ENCODE data around the gene ENTPD6. TPM values are rescaled to one million over a fixed set of nuclear protein-coding genes. Genes with fewer than 3 reads are reported as not detected.

Gene ENTPD6
- polyA plus RNA-seq, 5 donors: 41.5 to 57.3 (median 43.3) TPM

- DNase-seq: no peak
Observed at GRCh38 chr20:25207149-25207959, 11.8 kb downstream of the ENTPD6 start.

- DNase-seq: no peak
Observed at GRCh38 chr20:25207960-25208534, 12.5 kb downstream of the ENTPD6 start.

GRCh38 chr20:25209400-25209799 lies 13.9 kb downstream of the ENTPD6 start:
- DNase-seq: no peak

DNA sequence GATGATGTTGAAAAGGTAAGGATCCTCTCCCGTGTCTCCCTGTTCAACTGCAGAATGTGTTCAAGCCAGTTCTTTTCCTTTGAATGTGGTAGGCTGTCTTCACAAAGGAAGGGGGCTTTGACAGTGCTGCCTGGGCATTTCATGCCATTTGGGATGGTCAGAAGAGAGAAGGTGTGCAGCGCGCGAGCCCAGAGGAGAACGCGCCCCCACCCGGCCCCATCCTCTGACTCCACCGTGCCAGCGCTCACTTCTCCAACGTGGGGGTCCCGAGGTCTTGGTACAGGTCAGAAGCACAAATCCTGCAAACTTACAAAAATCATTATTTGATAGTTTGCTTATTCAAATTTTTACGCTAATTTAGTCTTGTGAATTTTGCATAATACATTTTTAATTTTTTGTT lies 14.4 kb downstream of the ENTPD6 start:
- DNase-seq: no peak

DNA sequence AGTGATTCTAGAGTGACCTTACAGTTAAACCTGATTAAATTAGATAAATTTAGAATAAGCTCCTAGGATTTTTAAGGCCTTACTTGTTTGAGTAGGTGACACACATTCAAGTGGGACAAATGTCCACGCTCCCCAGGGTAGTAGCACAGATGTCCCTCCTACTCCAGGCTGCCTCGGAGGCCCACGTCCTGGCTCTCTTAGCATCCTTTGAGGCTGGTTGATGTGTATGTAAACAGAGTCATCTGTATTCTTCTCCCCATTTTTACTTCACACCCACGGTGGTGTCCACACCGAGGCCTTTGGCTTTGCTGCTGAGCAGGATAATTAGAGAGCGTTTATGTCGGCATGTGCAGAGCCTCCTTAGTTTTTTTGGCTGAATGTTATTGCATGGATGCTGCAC lies 15.8 kb downstream of the ENTPD6 start:
- no peak for DNase-seq

GRCh38 chr20:25212242-25212641 lies 16.7 kb downstream of the ENTPD6 start:
- DNase-seq: no peak

DNA sequence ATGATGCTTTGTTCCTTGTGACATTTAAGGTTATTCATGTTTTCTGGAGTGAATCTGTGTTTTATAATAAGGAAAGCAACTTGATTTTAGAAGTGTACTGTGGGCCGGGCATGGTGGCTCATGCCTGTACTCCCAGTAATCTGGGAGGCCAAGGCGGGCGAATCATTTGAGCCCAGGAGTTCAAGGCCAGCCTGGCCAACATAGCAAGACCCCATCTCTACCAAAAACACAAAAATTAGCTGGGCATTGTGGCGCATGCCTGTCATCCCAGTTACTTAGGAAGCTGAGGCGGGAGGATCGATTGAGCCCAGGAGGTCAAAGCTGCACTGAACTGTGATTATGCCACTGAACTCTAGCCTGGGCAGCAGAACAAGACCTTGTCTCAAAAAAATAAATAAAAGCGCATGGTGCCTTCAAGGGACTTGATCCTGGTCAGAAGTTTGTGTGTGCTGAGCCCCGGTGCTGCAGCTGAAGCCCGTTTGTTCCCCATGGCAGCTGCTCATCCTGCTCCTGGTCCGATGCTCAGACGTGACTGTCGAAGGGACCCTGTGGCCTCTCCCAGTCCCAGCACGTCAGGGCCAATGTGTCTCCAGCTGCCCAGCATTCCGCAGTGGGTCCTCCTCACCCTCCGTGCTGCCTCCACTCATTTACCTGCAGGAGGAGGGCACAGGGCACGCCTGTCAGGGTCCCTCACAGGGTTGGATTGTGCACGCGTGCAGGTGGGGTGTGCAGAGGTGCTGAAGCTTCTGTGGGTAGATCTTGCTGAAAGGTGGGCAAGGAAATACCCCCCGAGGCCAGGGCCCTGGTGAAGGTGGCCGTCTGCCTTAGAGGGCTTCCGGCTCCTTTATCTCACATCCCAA lies 18.3 kb downstream of the ENTPD6 start:
- DNase-seq: no peak

- DNase-seq: no peak
Observed at GRCh38 chr20:25214426-25214790, 18.9 kb downstream of the ENTPD6 start.

DNA sequence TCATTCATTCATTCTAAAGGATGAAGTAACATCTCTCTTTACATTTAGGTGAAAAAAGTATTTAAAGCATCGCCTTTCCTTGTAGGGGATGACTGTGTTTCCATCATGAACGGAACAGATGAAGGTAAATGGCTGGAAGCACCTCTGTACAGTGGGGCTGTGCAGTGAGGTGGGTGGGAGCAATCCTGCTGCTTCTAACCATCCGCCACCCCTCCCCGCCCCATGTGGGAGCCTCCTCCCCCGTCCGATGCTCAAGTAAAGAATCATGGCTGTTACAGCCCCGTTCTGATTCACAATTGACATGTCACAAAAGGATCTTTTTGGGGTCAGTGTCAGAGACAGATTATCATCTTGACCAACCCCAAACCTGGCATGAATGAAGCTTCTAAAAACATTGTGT lies 19.3 kb downstream of the ENTPD6 start:
- no peak for DNase-seq

DNA sequence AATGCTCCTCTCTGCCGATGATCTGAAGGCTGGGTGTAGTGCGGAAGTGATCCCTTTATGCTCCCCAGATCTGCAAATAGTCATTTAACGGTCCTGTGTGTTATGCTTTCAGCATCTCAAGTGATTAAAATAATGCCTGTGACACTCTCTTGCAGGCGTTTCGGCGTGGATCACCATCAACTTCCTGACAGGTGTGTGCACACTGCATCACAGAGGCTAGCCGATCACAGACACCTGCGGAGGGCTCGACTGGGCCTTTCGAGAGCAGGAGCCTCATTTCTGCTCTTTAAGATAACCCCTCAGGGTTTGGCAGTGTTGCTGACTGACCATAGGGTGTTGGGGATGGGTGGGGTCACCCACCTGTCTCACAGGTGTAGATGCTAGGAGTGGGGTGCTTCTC lies 20.0 kb downstream of the ENTPD6 start:
- DNase-seq: no peak

GRCh38 chr20:25216199-25216945 lies 20.9 kb downstream of the ENTPD6 start:
- no peak for DNase-seq

DNA sequence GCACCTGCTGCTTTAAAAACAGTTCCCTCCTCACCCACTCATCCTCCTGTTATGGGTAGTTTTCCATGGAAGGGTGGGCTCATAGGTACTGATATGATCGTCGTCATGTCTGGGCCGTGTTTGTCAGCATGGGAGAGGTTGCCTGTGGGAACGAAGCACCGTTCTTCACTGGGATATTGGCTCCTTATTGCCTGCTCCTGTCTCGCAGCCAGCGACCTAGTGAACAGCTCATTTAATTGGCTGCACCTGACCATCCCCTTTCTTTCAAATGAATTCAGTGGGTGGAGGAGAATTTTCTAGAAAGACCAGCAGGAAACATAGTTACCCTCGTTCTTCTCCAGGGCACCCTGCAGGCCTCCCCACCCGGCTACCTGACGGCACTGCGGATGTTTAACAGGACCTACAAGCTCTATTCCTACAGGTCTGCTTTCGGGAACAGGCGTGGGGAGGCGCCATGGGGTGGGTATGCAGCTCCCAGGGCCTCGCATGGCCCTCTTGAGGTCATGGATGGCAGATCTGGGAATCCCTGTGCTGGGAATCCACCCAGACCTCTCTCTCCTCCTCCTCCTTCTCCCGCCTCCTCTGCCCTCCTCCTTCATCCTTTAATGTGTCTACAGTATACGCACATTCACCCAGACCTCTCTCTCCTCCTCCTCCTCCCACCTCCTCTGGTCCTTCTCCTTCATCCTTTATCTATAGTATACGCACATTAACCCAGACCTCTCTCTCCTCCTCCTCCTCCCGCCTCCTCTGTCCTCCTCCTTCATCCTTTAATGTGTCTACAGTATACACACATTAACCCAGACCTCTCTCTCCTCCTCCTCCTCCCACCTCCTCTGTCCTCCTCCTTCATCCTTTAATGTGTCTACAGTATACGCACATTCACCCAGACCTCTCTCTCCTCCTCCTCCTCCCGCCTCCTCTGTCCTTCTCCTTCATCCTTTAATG lies 21.9 kb downstream of the ENTPD6 start:
- no peak for DNase-seq

- no peak for DNase-seq
Observed at GRCh38 chr20:25218109-25218486, 22.6 kb downstream of the ENTPD6 start.

DNA sequence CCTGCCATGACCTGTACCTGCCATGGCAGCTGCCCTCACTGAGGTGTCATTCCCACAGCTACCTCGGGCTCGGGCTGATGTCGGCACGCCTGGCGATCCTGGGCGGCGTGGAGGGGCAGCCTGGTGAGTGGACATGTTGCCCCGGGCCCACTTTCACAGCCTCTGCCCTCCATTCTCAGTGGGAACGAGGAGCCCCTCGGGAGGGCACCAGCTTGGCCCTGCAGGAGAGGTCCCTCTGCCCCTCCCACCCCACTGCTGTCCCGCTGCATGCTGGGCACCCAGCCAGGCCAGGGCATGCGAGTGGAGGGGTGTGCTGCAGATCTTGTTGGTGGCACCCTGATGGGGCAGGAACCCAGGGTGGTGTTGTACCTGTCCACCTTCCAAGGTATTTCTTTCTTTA lies 23.0 kb downstream of the ENTPD6 start:
- DNase-seq: no peak

GRCh38 chr20:25219365-25219764 lies 23.9 kb downstream of the ENTPD6 start:
- DNase-seq: no peak

GRCh38 chr20:25220021-25220730 lies 24.7 kb downstream of the ENTPD6 start:
- DNase-seq: no peak

GRCh38 chr20:25220810-25221591 lies 25.5 kb downstream of the ENTPD6 start:
- no peak for DNase-seq

DNA sequence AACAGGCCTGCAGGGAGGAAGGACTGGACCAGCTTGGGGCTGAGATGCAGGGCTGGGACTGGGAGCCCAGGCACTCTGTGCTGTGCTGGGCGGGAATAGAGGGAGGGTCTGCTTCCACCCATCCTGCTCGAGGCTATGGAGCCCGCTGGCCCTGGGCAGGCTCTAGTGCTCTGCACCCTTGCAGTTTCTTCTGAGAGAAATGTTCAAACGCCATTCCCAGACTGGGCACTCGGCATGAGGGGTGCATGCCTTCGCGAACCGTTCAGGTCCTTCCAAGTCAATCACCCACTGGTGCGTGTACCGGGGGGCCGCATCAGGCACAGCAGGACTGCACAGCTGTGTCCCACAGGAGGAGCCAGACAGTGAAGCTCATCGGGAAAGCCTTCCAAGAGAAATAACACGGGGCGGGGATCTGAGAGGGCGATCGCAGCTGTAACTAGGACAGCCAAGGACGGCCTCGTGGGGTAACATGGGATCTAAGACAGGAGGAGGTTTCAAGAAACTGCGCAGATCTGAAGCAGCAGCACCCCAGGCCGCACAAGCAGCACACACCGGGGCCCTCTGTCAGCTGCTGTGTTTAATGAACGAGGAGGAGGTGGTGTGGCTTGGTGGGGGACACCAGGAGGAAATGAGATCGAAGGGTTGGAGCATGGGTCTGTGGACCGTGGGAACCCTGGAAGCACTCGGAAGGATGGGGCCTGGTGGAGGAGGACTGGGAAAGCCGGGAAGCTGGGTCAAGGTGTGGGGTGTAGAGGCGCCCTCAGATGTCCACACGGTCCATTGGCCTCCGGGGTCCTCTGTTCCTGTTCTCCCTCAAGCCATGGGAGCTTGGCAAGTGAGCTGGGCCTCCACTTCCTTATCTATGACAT lies 26.3 kb downstream of the ENTPD6 start:
- no peak for DNase-seq

All from right lung (tissue), 5 donors.